Endothelial cell of umbilical vein (primary cell): ENCODE measurements around the gene CIROP. TPM values are rescaled to one million over a fixed set of nuclear protein-coding genes. Genes with fewer than 3 reads are reported as not detected.

Source experiments
- BruUV-seq: library from RNA; stranded (reverse); fragments of 400-500 nt; replicated peaks from 2 replicates; lab custom pipeline; 2021; lab: Mats Ljungman, UMichigan
- CTCF ChIA-PET: fragments of 300-600, 350-600 bp; sonication (Branson Sonifier 250); formaldehyde crosslinking; loops from one replicate; lab custom pipeline; 2021; ENCODE audit warnings: antibody characterized with exemption, inconsistent platforms; lab: Charles Lee
- POLR2A ChIA-PET: fragments of 300-600, 350-600 bp; sonication (Branson Sonifier 250); formaldehyde crosslinking; loops from one replicate; lab custom pipeline; 2021; ENCODE audit warnings: antibody characterized with exemption, inconsistent platforms; lab: Charles Lee
- DNase-seq: peaks from one replicate; pipeline ENCODE4 v3.0.0-alpha.2; 2011; ENCODE audit warnings: low read depth, low spot score
- FAIRE-seq: peaks from 2 replicates; lab custom pipeline; 2011; peaks lifted over from hg19 to GRCh38; lab: Jason Lieb, UNC
- H2AFZ ChIP-seq: 2 replicates; pipeline ENCODE4 v1.6.0; 2012; ENCODE audit warnings: low read depth, low read length, control low read depth, inconsistent platforms
- H3K27ac ChIP-seq: 2 replicates; pipeline ENCODE4 v1.5.1; 2011; ENCODE audit warnings: low read depth, mild to moderate bottlenecking, control low read depth, low read length, moderate library complexity; ENCODE audit not compliant: insufficient read depth
- H3K27me3 ChIP-seq, 2 experiments: 2 replicates each; pipeline versions ENCODE4 v1.6.0 to v1.6.1; 2011; ENCODE audit warnings: low read length in 2 of 2, mixed read lengths in 1 of 2; ENCODE audit not compliant: control insufficient read depth in 2 of 2, insufficient read depth in 2 of 2
- H3K36me3 ChIP-seq, 2 experiments: 2 replicates in 1 of 2; 3 replicates in 1 of 2; pipeline ENCODE4 v1.5.1; 2011; ENCODE audit warnings: low read length in 2 of 2, mild to moderate bottlenecking in 1 of 2, moderate library complexity in 1 of 2; ENCODE audit not compliant: control insufficient read depth in 2 of 2, insufficient read depth in 2 of 2; ENCODE audit errors: extremely low read depth in 1 of 2
- H3K4me1 ChIP-seq: 3 replicates; pipeline ENCODE4 v1.5.1; 2011; ENCODE audit warnings: mild to moderate bottlenecking, low read length; ENCODE audit not compliant: control insufficient read depth, insufficient read depth; ENCODE audit errors: extremely low read depth
- H3K4me2 ChIP-seq: 2 replicates; pipeline ENCODE4 v1.6.1; 2011; ENCODE audit warnings: low read length, control low read depth, mixed read lengths; ENCODE audit not compliant: insufficient read depth
- H3K4me3 ChIP-seq, 3 experiments: fragments of 200-600 bp in 1 of 3; sonication (generic), shearing (Covaris generic) in 1 of 3; replicated peaks in 1 of 3; 2 replicates each; pipeline ENCODE4 v1.5.1; 2011 to 2016; ENCODE audit warnings: control low read depth in 3 of 3, low read length in 3 of 3, mild to moderate bottlenecking in 2 of 3, inconsistent platforms in 1 of 3, low read depth in 1 of 3, moderate library complexity in 1 of 3; ENCODE audit not compliant: insufficient read depth in 1 of 3
- H3K79me2 ChIP-seq: 2 replicates; pipeline ENCODE4 v1.6.0; 2012; ENCODE audit warnings: low read length, inconsistent platforms; ENCODE audit not compliant: control insufficient read depth, insufficient read depth
- H3K9ac ChIP-seq: replicated peaks from 2 replicates; pipeline ENCODE3; 2011; ENCODE audit warnings: low read length, control low read depth; ENCODE audit not compliant: insufficient read depth; ENCODE audit errors: extremely low read depth
- H3K9me1 ChIP-seq: replicated peaks from 3 replicates; pipeline ENCODE4 v1.6.0; 2011; ENCODE audit warnings: mild to moderate bottlenecking, low read length; ENCODE audit not compliant: control insufficient read depth, insufficient read depth; ENCODE audit errors: extremely low read depth
- H3K9me3 ChIP-seq: replicated peaks from 2 replicates; pipeline ENCODE4 v1.5.1; 2012; ENCODE audit warnings: low read length, inconsistent platforms; ENCODE audit not compliant: control insufficient read depth, insufficient read depth
- H4K20me1 ChIP-seq: replicated peaks from 2 replicates; pipeline ENCODE3; 2011; ENCODE audit warnings: mild to moderate bottlenecking, low read length; ENCODE audit not compliant: control insufficient read depth, insufficient read depth; ENCODE audit errors: extremely low read depth
- EZH2 ChIP-seq: IDR thresholded peaks from 2 replicates; pipeline ENCODE4 v1.6.1; 2012; ENCODE audit warnings: borderline replicate concordance, low read depth, mild to moderate bottlenecking, moderate library complexity, low read length, inconsistent platforms; ENCODE audit not compliant: severe bottlenecking
- FOS ChIP-seq: IDR thresholded peaks from 2 replicates; pipeline ENCODE4 v1.6.1; 2011; ENCODE audit warnings: mild to moderate bottlenecking, low read length, moderate library complexity, borderline replicate concordance; ENCODE audit not compliant: insufficient read depth
- GATA2 ChIP-seq: IDR thresholded peaks from 2 replicates; pipeline ENCODE4 v1.7.0; 2011; ENCODE audit warnings: low read depth, mild to moderate bottlenecking, moderate library complexity, mixed read lengths, low read length; ENCODE audit not compliant: insufficient read length, insufficient read depth
- JUN ChIP-seq: IDR thresholded peaks from 2 replicates; pipeline ENCODE4 v1.6.1; 2011; ENCODE audit warnings: borderline replicate concordance, low read depth; ENCODE audit not compliant: insufficient read length, insufficient read depth
- MAX ChIP-seq: IDR thresholded peaks from 2 replicates; pipeline ENCODE4 v1.6.1; 2011; ENCODE audit not compliant: insufficient read depth, insufficient read length
- MYC ChIP-seq: IDR thresholded peaks from one replicate; pipeline ENCODE4 v1.6.1; 2011; ENCODE audit warnings: mild to moderate bottlenecking, low read depth, low read length
- POLR2A ChIP-seq: IDR thresholded peaks from 2 replicates; pipeline ENCODE4 v1.6.1; 2012; ENCODE audit warnings: low read depth, mild to moderate bottlenecking, control low read depth, low read length
- POLR2AphosphoS5 ChIP-seq: IDR thresholded peaks from 2 replicates; pipeline ENCODE4 v1.6.1; 2012; ENCODE audit warnings: low read depth, mild to moderate bottlenecking, control low read depth, low read length, moderate library complexity; ENCODE audit not compliant: insufficient read depth
- dilution Hi-C: fragments of 300-500 bp; cut with MboI; formaldehyde crosslinking; loops from one replicate; pipeline ENCODE4 v1.15.0; 2019; ENCODE audit warnings: low sequenced_read_pairs; ENCODE audit not compliant: extremely low pct_ligation_motif_present
- intact Hi-C: fragments of 100-400 bp; cut with micrococcal nuclease; formaldehyde crosslinking; loops from one replicate; pipeline ENCODE4 v1.10.0; 2022
- polyA plus RNA-seq, 4 experiments: library from polyadenylated mRNA; depleted of rRNA in 3 of 4; stranded (reverse) in 3 of 4; unstranded in 1 of 4; fragments of >200 nt; gene quantifications; 2 replicates each; pipeline versions ENCODE4 v1.2.1 to v1.2.3, GENCODE V29; 2011 to 2012; ENCODE audit warnings: missing spikeins in 1 of 4
- total RNA-seq: library from RNA; stranded (reverse); gene quantifications from 2 replicates; pipeline ENCODE4 v1.2.3, GENCODE V29; 2021
- TF ChIP-seq, protein P1 (sequence below), 2 donors: IDR thresholded peaks; 1 replicate in 1 of 2; 2 replicates in 1 of 2; pipeline ENCODE4 v1.5.1; 2011; ENCODE audit warnings: low read length in 2 of 2, mild to moderate bottlenecking in 2 of 2, moderate library complexity in 2 of 2, control low read depth in 1 of 2, inconsistent platforms in 1 of 2, low read depth in 1 of 2; ENCODE audit not compliant: insufficient read depth in 1 of 2; ENCODE audit errors: extremely low read depth in 1 of 2

The CIROP gene
- total and polyA plus RNA-seq, 2 donors (not counting 3 experiments of a cell fraction or from before 2014, with no cell fraction given), result not detected

GRCh38 chr14:23114669-23115038, 9.9 kb upstream of the CIROP start:
- H3K27ac ChIP-seq, result peak overlapping the region; percentile 75
- no peak overlapping the region for H2AFZ ChIP-seq
- intact Hi-C loops, result no loop called here
- H3K4me1 ChIP-seq, result peaks cover 13% of the 10 kb centered on the region
- H3K79me2 ChIP-seq, result no peaks in the 10 kb centered on the region
- H3K9me3 ChIP-seq, result no peaks in the 10 kb centered on the region
- H3K4me3 ChIP-seq, result no peak overlapping the region
- CTCF ChIA-PET, result interaction anchor here (0.5 to 1.3 kb wide), 5 partner anchors 46 to 185 kb away, joined by 3 to 6 read pairs (median 4); no protein-coding TSS in a partner anchor
- POLR2A ChIA-PET, result no interaction called here
- H3K27me3 ChIP-seq, result peaks cover 9 to 10% of the 10 kb centered on the region in 2 experiments
- H3K9ac ChIP-seq, result no peak overlapping the region
- H3K9me1 ChIP-seq, result no peaks in the 10 kb centered on the region
- BruUV-seq, result no TSS peak
- peak overlapping the region; percentile 39 for H3K4me2 ChIP-seq
- no peak for TF ChIP-seq MAX
- TF ChIP-seq MYC, result no peak
- no peak for TF ChIP-seq POLR2A
- TF ChIP-seq FOS, result no peak
- TF ChIP-seq POLR2AphosphoS5, result no peak
- no peak for TF ChIP-seq GATA2
- no peak for TF ChIP-seq EZH2
- TF ChIP-seq JUN, result no peak
- TF ChIP-seq, protein P1, sequence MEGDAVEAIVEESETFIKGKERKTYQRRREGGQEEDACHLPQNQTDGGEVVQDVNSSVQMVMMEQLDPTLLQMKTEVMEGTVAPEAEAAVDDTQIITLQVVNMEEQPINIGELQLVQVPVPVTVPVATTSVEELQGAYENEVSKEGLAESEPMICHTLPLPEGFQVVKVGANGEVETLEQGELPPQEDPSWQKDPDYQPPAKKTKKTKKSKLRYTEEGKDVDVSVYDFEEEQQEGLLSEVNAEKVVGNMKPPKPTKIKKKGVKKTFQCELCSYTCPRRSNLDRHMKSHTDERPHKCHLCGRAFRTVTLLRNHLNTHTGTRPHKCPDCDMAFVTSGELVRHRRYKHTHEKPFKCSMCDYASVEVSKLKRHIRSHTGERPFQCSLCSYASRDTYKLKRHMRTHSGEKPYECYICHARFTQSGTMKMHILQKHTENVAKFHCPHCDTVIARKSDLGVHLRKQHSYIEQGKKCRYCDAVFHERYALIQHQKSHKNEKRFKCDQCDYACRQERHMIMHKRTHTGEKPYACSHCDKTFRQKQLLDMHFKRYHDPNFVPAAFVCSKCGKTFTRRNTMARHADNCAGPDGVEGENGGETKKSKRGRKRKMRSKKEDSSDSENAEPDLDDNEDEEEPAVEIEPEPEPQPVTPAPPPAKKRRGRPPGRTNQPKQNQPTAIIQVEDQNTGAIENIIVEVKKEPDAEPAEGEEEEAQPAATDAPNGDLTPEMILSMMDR (IDR thresholded peaks at IDR 0.05; ENCODE audit: extremely low read depth in 1 of 2, insufficient read depth in 1 of 2, low read depth in 1 of 2, low read length in 2 of 2), result no peak
- no peaks in the 10 kb centered on the region for H4K20me1 ChIP-seq
- FAIRE-seq (peak; percentile 18), DNase-seq (no peak)
- H3K36me3 ChIP-seq, result no peaks in the 10 kb centered on the region
- dilution Hi-C loops, result no loop called here
